Sigmoid colon (tissue), 4 donors: Measurements from ENCODE around the gene ACTN4.

Experiments used
- CTCF ChIP-seq, 4 experiments: fragments of 450-650 bp in 3 of 4; fragments of 200-600 bp in 1 of 4; IDR thresholded peaks; one replicate each; pipeline ENCODE4 v1.5.1; 2016 to 2019; ENCODE audit warnings: antibody characterized with exemption in 4 of 4, mild to moderate bottlenecking in 3 of 4, moderate library complexity in 2 of 4
- POLR2A ChIP-seq, 2 donors: fragments of 450-650 bp; IDR thresholded peaks; one replicate each; pipeline ENCODE4 v1.6.1; 2016; ENCODE audit warnings: antibody characterized with exemption in 2 of 2, mild to moderate bottlenecking in 2 of 2, moderate library complexity in 2 of 2
- POLR2AphosphoS5 ChIP-seq, 4 donors: sonication (generic); formaldehyde crosslinking; IDR thresholded peaks; one replicate each; pipeline ENCODE4 v1.6.1; 2017; ENCODE audit warnings: antibody characterized with exemption in 4 of 4

GRCh38 chr19:38679839-38680238 is 32.4 kb downstream of the ACTN4 start:
- TF ChIP-seq CTCF (IDR thresholded peaks at IDR 0.05) (no peak), POLR2A (IDR thresholded peaks at IDR 0.05) (no peak), POLR2AphosphoS5 (IDR thresholded peaks at IDR 0.05) (no peak)
